OCI-LY7 (cell line): ENCODE data around the gene GEN1. TPM values are rescaled to one million over a fixed set of nuclear protein-coding genes. Genes with fewer than 3 reads are reported as not detected.

Source experiments
- BruUV-seq: library from RNA; stranded (reverse); fragments of 400-500 nt; replicated peaks from 2 replicates; lab custom pipeline; 2021; lab: Mats Ljungman, UMichigan
- CTCF ChIA-PET: fragments of 300-600 bp; sonication (Branson Sonifier 250); formaldehyde crosslinking; loops from one replicate; lab custom pipeline; 2022; ENCODE audit warnings: antibody characterized with exemption; ENCODE audit not compliant: unreplicated experiment; lab: Charles Lee
- POLR2A ChIA-PET: fragments of 300-600 bp; sonication (Branson Sonifier 250); formaldehyde crosslinking; loops from one replicate; lab custom pipeline; 2022; ENCODE audit warnings: antibody characterized with exemption; lab: Charles Lee
- DNase-seq: peaks from one replicate; pipeline ENCODE4 v3.0.0-alpha.2; 2015; ENCODE audit warnings: low spot score
- H2AFZ ChIP-seq: fragments of 200-600 bp; sonication (generic), shearing (Covaris generic); 2 replicates; pipeline ENCODE4 v1.6.1; 2014; ENCODE audit warnings: mild to moderate bottlenecking, antibody characterized with exemption, low read length, moderate library complexity
- H3K27ac ChIP-seq: fragments of 200-600 bp; sonication (generic); 2 replicates; pipeline ENCODE4 v1.5.1; 2014; ENCODE audit warnings: mixed run types, low read depth, mild to moderate bottlenecking, moderate library complexity, low read length, inconsistent platforms; ENCODE audit not compliant: poor library complexity, severe bottlenecking
- H3K36me3 ChIP-seq: fragments of 200-600 bp; sonication (generic); 2 replicates; pipeline ENCODE4 v1.6.1; 2014; ENCODE audit warnings: mild to moderate bottlenecking, antibody characterized with exemption, low read length, moderate library complexity, mixed read lengths; ENCODE audit not compliant: insufficient read depth
- H3K4me1 ChIP-seq: fragments of 200-600 bp; sonication (generic); 2 replicates; pipeline ENCODE4 v1.5.1; 2014; ENCODE audit warnings: mild to moderate bottlenecking, low read length; ENCODE audit not compliant: insufficient read depth, poor library complexity, severe bottlenecking
- H3K4me2 ChIP-seq: fragments of 200-600 bp; sonication (generic); 2 replicates; pipeline ENCODE4 v1.6.1; 2014; ENCODE audit warnings: mild to moderate bottlenecking, low read length
- H3K4me3 ChIP-seq: fragments of 200-600 bp; sonication (generic); 2 replicates; pipeline ENCODE4 v1.5.1; 2014; ENCODE audit warnings: mild to moderate bottlenecking, low read depth, low read length; ENCODE audit not compliant: poor library complexity, severe bottlenecking
- H3K79me2 ChIP-seq: fragments of 200-600 bp; sonication (generic); 2 replicates; pipeline ENCODE4 v1.6.1; 2016; ENCODE audit warnings: low read depth, mild to moderate bottlenecking, low read length, moderate library complexity, mixed read lengths; ENCODE audit not compliant: insufficient read depth
- H3K9me2 ChIP-seq: fragments of 200-600 bp; sonication (generic); 2 replicates; pipeline ENCODE4 v1.6.1; 2016; ENCODE audit warnings: mild to moderate bottlenecking, low read length, mixed read lengths; ENCODE audit not compliant: insufficient read depth
- H3K9me3 ChIP-seq: fragments of 200-600 bp; sonication (generic); 2 replicates; pipeline ENCODE4 v1.6.1; 2014; ENCODE audit warnings: mild to moderate bottlenecking, mixed run types, low read length, mixed read lengths
- H4K20me1 ChIP-seq: fragments of 200-600 bp; sonication (generic); 2 replicates; pipeline ENCODE4 v1.6.1; 2014; ENCODE audit warnings: mild to moderate bottlenecking, antibody characterized with exemption, low read length, moderate library complexity, mixed read lengths; ENCODE audit not compliant: insufficient read depth
- EZH2phosphoT487 ChIP-seq: fragments of 200-600 bp; sonication (generic); IDR thresholded peaks from 2 replicates; pipeline ENCODE4 v1.6.1; 2018; ENCODE audit warnings: low read depth, borderline replicate concordance, mild to moderate bottlenecking, mixed run types, antibody characterized with exemption, low read length, moderate library complexity, mixed read lengths
- intact Hi-C: fragments of 100-400 bp; cut with micrococcal nuclease; formaldehyde crosslinking; loops from one replicate; pipeline ENCODE4 v1.10.0; 2022; ENCODE audit not compliant: unreplicated experiment
- total RNA-seq, 2 experiments: library from RNA; depleted of rRNA in 1 of 2; stranded (reverse); fragments of >200 nt in 1 of 2; shearing (Covaris generic) in 1 of 2; gene quantifications; 2 replicates each; pipeline ENCODE4 v1.2.3, GENCODE V29; 2014 to 2022
- TF ChIP-seq, protein P1 (sequence below): fragments of 200-600 bp; sonication (generic); conservative IDR thresholded peaks from 2 replicates; pipeline ENCODE4 v1.5.1; 2014; ENCODE audit warnings: mild to moderate bottlenecking, antibody characterized with exemption, low read length, moderate library complexity, mixed read lengths

Gene GEN1
- total RNA-seq, 2 experiments from 2014 or later = 52.5 to 112 TPM

DNA sequence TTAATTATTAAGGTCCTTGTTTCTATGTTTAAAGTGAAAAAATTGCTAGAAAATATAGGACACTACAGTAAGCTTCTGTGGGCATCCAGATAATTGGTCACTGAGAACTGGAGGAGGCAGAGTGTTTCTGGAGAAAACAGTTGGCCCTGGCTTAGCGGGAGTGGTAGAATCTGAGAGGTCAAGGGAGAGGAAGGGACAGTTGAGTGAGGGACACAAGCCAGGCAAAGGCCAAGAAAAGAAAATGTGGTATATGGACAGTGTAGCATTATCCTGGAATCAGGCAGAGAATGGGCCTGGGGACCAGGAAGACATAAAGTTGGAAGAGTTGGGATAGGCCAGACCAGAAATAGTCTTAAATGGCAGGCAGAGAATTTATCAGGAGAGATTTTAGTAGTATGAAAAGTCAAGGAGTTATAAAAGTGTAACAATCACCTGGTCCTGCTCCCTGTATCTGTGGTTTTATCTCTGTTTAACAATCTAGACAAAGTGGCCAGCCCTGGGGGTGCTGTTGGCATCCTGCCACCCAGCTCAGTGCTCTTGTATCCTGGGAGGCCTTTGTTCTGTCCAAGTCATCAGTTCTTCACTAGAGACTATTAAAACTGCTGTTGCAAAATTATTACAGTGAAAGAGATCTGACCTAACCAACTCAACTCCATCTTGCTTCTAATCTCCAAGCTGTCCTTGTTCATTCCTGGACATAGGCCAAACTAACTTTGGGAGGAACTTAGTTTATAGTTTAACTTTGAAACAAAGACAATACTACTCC is 46.9 kb downstream of the GEN1 start:
- Histone ChIP-seq H3K4me3 (no peak overlapping the region), H4K20me1 (no peaks in the 10 kb centered on the region), H2AFZ (no peak overlapping the region), H3K4me2 (no peak overlapping the region), H3K27ac (no peak overlapping the region), H3K9me2 (no peaks in the 10 kb centered on the region), H3K9me3 (no peaks in the 10 kb centered on the region), H3K36me3 (no peaks in the 10 kb centered on the region), H3K4me1 (peaks cover 39% of the 10 kb centered on the region), H3K79me2 (no peaks in the 10 kb centered on the region)
- intact Hi-C loops = no loop called here
- DNase-seq = no peak
- ChIA-PET CTCF (no interaction called here), POLR2A (no interaction called here)
- BruUV-seq = no TSS peak
- TF ChIP-seq EZH2phosphoT487 = no peak

DNA sequence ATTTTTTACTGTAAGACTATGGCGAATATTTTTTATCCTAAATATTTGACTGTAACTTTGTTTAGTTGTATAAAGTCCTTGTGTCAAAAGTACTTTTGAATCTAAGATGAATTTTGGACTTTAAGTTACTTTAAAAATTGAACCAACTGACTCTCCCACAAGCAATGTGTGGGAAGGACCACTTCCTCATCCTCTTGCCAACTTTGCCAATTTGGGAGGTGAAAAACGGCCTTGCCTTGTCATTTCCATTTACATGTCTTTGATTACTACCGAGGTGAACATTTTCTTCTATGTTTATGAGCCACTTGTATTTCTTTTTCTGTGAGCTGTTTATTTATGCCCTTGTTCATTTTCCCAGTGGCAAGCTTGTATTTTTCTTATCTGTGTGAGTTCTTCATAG is 49.6 kb downstream of the GEN1 start:
- intact Hi-C loops = no loop called here
- H3K4me1 ChIP-seq = peaks cover 43% of the 10 kb centered on the region
- no peak for DNase-seq

DNA sequence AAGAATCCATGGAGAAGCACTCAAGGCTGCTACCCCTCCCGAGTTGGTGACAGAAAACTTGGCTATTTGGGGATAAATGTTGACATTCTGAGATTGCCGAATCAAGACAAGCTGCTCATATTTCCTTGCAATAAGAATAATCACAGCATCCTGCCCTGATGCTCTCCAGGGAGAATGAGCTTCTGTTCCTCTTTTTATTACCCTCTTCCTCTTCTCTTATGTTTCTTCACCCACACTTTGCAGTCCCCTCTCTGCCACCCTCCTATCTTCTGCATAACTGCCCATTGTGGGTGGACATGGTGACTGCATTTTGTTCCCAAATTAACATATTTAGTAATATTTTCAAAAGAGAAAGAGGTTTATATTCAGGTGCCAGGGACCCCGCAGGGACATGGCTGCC is 50.4 kb downstream of the GEN1 start:
- Histone ChIP-seq H4K20me1 (no peaks in the 10 kb centered on the region), H3K4me3 (peak overlapping the region; percentile 54), H3K79me2 (no peaks in the 10 kb centered on the region), H3K27ac (peak overlapping the region; percentile 38), H3K9me3 (no peaks in the 10 kb centered on the region), H2AFZ (peak overlapping the region; percentile 64), H3K4me2 (peak overlapping the region; percentile 88), H3K9me2 (no peaks in the 10 kb centered on the region), H3K4me1 (peaks cover 41% of the 10 kb centered on the region), H3K36me3 (no peaks in the 10 kb centered on the region)
- ChIA-PET CTCF (no interaction called here), POLR2A (interaction anchor here (0.7 to 2.0 kb wide), 5 partner anchors 10 to 49 kb away, joined by 3 to 9 read pairs (median 4); no protein-coding TSS in a partner anchor)
- intact Hi-C loops = loop anchor here (2.0 kb wide), 1 partner anchor 52 kb away; the partner anchor contains the start of gene SMC6
- BruUV-seq = no TSS peak
- peak; percentile 76 for DNase-seq
- no peak for TF ChIP-seq EZH2phosphoT487
- TF ChIP-seq, protein P1, sequence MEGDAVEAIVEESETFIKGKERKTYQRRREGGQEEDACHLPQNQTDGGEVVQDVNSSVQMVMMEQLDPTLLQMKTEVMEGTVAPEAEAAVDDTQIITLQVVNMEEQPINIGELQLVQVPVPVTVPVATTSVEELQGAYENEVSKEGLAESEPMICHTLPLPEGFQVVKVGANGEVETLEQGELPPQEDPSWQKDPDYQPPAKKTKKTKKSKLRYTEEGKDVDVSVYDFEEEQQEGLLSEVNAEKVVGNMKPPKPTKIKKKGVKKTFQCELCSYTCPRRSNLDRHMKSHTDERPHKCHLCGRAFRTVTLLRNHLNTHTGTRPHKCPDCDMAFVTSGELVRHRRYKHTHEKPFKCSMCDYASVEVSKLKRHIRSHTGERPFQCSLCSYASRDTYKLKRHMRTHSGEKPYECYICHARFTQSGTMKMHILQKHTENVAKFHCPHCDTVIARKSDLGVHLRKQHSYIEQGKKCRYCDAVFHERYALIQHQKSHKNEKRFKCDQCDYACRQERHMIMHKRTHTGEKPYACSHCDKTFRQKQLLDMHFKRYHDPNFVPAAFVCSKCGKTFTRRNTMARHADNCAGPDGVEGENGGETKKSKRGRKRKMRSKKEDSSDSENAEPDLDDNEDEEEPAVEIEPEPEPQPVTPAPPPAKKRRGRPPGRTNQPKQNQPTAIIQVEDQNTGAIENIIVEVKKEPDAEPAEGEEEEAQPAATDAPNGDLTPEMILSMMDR = no peak

More for the DNA sequence above, 49.6 kb downstream of the GEN1 start:
- Histone ChIP-seq H3K9me3 (no peaks in the 10 kb centered on the region), H3K4me2 (peak overlapping the region; percentile 88), H3K79me2 (no peaks in the 10 kb centered on the region), H3K36me3 (no peaks in the 10 kb centered on the region), H4K20me1 (no peaks in the 10 kb centered on the region), H3K4me3 (peak overlapping the region; percentile 54), H3K9me2 (no peaks in the 10 kb centered on the region), H3K27ac (peak overlapping the region; percentile 38), H2AFZ (peak overlapping the region; percentile 64; the same call in 1 of the 2 replicates)
- BruUV-seq = no TSS peak
- TF ChIP-seq, protein P1 = no peak
- no peak for TF ChIP-seq EZH2phosphoT487
- CTCF ChIA-PET = no interaction called here
- POLR2A ChIA-PET = interaction anchor here (0.9 to 2.0 kb wide), 7 partner anchors 9 to 55 kb away, joined by 3 to 9 read pairs (median 3); no protein-coding TSS in a partner anchor
